Bronchial epithelial cell (primary cell): ENCODE data around the gene PRMT6. TPM values are rescaled to one million over a fixed set of nuclear protein-coding genes. Genes with fewer than 3 reads are reported as not detected.
"Not testable (repeated sequence)": the region's sequence is repeated elsewhere in the genome, so short reads cannot be mapped to it uniquely, and the experiment has no call there.

Source experiments
- DNase-seq: peaks from one replicate; pipeline ENCODE4 v3.0.0-alpha.2; 2010; ENCODE audit warnings: low read depth
- FAIRE-seq: peaks from 2 replicates; lab custom pipeline; 2011; peaks lifted over from hg19 to GRCh38; lab: Jason Lieb, UNC
- H3K27me3 ChIP-seq: 2 replicates; pipeline ENCODE4 v1.5.1; 2011; ENCODE audit warnings: low read length; ENCODE audit not compliant: control insufficient read depth, insufficient read depth
- H3K36me3 ChIP-seq: 2 replicates; pipeline ENCODE4 v1.5.1; 2011; ENCODE audit warnings: low read length; ENCODE audit not compliant: control insufficient read depth, insufficient read depth
- H3K4me3 ChIP-seq: 2 replicates; pipeline ENCODE4 v1.5.1; 2011; ENCODE audit warnings: mild to moderate bottlenecking, low read depth, low read length, control low read depth
- total RNA-seq: library from RNA; depleted of rRNA; stranded (reverse); fragments of >200 nt; gene quantifications from 2 replicates; pipeline ENCODE4 v1.2.1, GENCODE V29; 2014
- TF ChIP-seq, protein P1 (sequence below): IDR thresholded peaks from 2 replicates; pipeline ENCODE4 v1.5.1; 2011; ENCODE audit warnings: mild to moderate bottlenecking, moderate library complexity, low read length, control low read depth, inconsistent platforms; ENCODE audit not compliant: insufficient read depth, severe bottlenecking

PRMT6 gene
- total RNA-seq, 1 donor from 2014 or later, result 8.2 TPM

DNA sequence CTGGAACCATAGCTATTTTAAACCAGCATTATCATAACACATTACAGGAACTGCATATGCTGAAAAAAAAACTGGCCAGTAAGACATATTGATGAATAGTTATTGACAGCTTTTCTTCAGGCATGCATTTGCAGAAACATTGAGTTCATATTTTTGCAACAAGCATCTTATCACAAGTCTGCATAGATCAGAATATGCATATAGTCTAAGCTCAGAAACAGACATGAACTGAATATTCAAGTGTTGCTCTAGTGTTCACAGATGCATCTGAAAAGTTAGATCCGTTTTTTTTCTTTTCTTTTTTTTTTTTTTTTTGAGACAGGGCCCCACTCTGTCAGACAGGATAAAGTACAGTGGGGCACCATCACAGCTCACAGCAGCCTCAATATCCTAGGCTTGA is 22.8 kb downstream of the PRMT6 start:
- no peaks in the 10 kb centered on the region for H3K36me3 ChIP-seq
- DNase-seq, result no peak
- no peak for FAIRE-seq
- no peaks in the 10 kb centered on the region for H3K27me3 ChIP-seq
- H3K4me3 ChIP-seq, result no peak overlapping the region
- TF ChIP-seq, protein P1, sequence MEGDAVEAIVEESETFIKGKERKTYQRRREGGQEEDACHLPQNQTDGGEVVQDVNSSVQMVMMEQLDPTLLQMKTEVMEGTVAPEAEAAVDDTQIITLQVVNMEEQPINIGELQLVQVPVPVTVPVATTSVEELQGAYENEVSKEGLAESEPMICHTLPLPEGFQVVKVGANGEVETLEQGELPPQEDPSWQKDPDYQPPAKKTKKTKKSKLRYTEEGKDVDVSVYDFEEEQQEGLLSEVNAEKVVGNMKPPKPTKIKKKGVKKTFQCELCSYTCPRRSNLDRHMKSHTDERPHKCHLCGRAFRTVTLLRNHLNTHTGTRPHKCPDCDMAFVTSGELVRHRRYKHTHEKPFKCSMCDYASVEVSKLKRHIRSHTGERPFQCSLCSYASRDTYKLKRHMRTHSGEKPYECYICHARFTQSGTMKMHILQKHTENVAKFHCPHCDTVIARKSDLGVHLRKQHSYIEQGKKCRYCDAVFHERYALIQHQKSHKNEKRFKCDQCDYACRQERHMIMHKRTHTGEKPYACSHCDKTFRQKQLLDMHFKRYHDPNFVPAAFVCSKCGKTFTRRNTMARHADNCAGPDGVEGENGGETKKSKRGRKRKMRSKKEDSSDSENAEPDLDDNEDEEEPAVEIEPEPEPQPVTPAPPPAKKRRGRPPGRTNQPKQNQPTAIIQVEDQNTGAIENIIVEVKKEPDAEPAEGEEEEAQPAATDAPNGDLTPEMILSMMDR, result no peak

DNA sequence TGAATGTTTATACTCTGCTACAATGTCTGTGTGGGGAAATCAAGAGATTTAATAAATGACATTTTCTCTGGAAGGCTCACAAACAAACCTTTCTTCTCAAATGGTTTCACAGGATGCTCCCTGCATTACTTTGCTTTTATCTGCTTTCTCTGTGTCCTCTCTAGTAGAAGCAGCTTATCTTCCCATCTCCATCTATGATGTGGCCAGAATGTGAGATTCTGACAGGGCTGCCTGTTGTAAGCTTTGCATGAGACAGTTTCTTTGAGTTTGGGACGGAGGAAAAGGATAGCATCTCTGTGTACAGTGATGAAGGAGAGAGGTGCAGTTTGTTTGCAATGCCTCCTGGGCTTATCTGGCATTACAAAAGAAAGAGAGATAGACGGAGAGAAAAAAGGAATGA is 24.6 kb downstream of the PRMT6 start:
- Histone ChIP-seq H3K36me3 (no peaks in the 10 kb centered on the region), H3K4me3 (no peak overlapping the region), H3K27me3 (no peaks in the 10 kb centered on the region)
- no peak for DNase-seq
- TF ChIP-seq, protein P1, result no peak
- no peak for FAIRE-seq

DNA sequence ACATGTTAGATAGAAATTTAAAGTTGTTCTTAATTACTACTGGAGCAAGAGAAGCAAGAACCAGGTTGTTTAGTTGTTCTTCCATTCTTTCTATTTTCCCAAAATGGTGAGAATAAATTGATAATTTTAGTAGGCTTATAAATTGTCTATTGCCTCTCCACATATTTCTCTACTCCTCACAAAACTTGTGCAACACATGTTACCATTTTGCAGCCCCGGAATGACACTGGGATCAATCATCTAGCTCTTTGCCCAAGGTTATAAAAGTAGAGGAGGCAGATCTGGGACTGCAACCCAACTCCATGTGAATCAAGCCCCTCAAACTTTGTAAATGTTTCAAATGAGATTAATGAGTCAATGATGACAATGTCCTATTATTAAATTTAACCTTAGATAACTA is 34.9 kb downstream of the PRMT6 start:
- FAIRE-seq, result no peak
- H3K27me3 ChIP-seq, result no peaks in the 10 kb centered on the region
- H3K36me3 ChIP-seq, result no peaks in the 10 kb centered on the region
- TF ChIP-seq, protein P1, result no peak
- DNase-seq, result no peak
- H3K4me3 ChIP-seq, result no peak overlapping the region

DNA sequence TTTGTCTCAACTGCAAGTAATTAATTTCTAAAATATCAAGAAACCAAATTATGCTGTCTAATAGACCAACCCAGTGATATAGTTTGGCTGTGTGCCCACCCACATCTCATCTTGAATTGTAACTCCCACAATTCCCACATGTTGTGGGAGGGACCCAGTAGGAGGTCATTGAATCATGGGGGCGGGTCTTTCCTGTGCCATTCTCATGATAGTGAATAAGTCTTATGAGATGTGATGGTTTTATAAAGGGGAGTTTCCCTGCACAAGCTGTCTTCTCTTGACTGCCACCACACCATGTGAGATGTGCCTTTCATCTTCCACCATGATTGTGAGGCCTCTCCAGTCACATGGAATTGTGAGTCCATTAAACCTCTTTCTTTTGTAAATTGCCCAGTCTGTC is 36.9 kb downstream of the PRMT6 start:
- H3K27me3 ChIP-seq, H3K4me3 ChIP-seq, H3K36me3 ChIP-seq, FAIRE-seq, DNase-seq: not testable (repeated sequence)

DNA sequence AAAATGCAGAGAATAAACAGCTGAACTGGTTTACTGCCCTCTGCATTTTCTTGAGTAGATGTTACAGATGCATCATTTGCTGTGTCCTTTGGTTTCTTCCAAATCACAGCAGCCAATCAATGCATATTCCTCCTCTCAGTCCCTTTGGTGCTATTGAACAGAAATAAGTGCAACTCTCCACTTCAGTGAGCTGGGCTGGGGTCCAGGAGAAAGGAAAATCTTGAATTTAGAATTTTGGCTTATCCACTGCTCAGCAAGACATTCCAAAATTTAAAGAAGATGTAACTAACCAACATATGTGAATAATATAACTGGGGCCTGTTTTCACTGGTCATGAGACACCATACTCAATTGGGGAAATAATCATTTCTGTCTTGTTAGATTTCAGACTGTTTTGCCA is 39.2 kb downstream of the PRMT6 start:
- H3K4me3 ChIP-seq, result no peak overlapping the region
- FAIRE-seq (no peak), DNase-seq (no peak)
- H3K27me3 ChIP-seq, result no peaks in the 10 kb centered on the region
- TF ChIP-seq, protein P1, result no peak
- no peaks in the 10 kb centered on the region for H3K36me3 ChIP-seq

DNA sequence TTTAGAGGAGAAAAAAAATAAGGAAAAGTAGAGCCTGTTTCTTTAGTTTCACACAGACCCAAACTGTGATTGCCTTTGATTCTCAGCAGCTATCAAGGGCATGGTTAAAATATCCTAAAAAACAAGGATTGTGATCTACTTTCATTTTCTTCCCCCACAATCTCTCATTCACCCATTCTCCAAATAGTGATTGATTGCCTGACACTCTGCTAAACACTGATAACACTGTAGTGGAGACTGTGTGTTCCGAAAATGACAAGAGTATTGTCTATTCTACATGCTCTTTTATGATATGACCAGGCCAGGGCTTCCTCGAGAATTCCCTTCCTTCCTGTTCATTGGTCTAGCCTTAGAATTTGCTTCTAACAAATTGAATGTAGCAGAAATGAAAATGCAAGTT is 40.2 kb downstream of the PRMT6 start:
- Histone ChIP-seq H3K36me3 (no peaks in the 10 kb centered on the region), H3K27me3 (no peaks in the 10 kb centered on the region), H3K4me3 (no peak overlapping the region)
- FAIRE-seq (no peak), DNase-seq (no peak)
- TF ChIP-seq, protein P1, result no peak
